Right forelimb (tissue), 1 donor: ENCODE measurements around the gene RIMS3.
A peak's percentile ranks its signal among the peaks of the same experiment; 100 is the strongest.
"Not testable (repeated sequence)": the region's sequence is repeated elsewhere in the genome, so short reads cannot be mapped to it uniquely, and the experiment has no call there.

Source experiments
- DNase-seq: peaks from one replicate; pipeline ENCODE4 v3.0.0-alpha.2; 2018

RIMS3 gene

DNA sequence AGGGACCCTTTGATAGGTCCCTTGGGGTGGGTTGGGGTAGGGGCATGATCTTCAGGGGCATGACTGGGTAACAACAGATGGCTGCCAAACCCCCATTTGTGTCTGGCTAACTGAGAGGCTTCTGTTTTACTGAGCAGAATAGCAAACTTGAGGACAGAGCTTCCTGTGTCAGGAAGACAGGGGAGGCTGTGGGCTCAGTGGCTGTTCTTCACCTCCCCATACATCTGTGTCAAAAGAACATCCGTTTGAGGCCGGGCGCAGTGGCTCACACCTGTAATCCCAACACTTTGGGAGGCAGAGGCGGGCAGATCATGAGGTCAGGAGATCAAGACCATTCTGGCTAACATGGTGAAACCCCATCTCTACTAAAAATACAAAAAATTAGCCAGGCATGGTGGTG is 35.9 kb downstream of the RIMS3 start:
- not testable (repeated sequence) for DNase-seq

DNA sequence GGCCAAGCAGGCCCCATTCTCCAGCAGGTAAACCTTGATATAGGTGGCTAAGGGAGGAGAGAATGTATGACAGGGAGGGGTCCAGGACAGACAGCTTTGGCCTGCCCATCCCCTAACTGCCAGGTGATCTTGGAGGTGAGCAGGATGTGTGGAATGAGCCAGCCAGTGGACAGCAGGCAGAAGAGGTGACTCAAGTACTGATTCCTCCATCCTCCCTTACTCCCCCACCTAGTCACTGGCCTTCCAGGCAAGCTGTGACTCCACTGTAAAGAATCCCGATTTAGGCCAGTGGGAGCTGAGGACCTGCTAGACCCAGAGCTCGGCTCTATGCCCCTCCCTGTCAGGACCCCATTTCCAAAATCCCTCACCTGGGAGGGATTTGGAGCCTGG is 36.6 kb downstream of the RIMS3 start:
- no peak for DNase-seq

DNA sequence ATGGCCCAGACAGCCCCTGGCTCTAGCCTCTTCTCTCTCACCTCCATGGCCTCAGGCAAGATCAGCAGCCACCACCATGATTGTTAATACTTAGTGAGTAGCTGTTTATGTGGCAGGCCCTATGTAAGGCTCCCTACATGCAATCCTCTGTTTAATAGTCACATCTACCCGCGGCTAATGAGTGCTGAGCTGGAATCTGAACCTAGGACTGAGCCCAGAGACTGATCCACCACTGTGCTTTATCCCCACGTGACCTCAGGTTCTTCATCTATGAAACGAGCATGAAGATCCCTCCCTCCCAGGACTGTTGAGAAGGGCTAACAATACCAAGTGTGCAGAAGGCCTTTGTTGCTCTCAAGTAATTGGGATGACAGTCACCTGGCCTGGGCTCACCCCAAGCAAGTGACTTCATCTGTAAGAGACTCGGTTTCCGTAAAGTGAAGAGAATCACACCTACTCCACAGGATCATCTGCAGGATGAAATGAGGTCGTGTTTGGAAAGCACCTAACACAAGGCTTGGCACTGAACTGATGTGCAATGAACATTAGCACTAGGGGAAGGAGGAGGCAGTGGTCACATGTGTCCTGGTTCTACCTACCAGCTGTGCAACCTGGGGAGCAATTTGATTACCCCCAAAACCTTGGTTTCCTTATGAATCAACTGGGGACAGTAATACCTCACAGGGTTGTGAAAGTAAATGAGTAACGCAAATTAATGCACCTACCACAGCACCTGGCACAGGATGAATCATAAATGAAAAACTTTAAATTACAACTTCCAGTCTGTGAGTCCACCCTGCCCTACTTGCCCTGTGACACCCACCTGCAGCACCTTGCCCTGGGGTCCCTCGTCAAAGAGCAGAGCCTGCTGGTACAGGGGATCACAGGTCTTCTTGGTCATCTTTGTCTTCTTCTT is 37.2 kb downstream of the RIMS3 start:
- DNase-seq = no peak

DNA sequence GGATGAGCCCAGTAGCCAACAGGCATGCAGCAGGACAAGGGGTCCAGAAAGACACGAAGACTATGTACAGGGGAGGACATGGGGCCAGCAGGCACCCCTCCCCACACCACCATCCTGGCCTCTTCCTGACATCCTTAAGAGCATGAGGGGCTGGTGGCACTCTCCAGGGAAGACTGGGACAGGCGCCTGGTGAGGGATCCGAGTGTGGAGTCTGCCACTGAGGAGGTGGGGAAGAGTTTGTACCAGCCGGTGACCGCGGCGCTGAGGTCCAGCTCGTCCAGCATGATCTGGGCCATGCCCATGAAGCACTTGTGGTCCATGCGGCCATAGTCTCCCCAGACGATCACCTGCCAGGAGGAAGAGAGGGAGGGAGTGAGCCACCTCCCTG is 39.1 kb downstream of the RIMS3 start:
- DNase-seq = no peak

GRCh38 chr1:40625476-40626382 is 39.8 kb downstream of the RIMS3 start:
- no peak for DNase-seq

- no peak for DNase-seq
Measured at GRCh38 chr1:40625076-40625475, 40.4 kb downstream of the RIMS3 start.

- no peak for DNase-seq
Measured at GRCh38 chr1:40622936-40623629, 42.4 kb downstream of the RIMS3 start.

DNA sequence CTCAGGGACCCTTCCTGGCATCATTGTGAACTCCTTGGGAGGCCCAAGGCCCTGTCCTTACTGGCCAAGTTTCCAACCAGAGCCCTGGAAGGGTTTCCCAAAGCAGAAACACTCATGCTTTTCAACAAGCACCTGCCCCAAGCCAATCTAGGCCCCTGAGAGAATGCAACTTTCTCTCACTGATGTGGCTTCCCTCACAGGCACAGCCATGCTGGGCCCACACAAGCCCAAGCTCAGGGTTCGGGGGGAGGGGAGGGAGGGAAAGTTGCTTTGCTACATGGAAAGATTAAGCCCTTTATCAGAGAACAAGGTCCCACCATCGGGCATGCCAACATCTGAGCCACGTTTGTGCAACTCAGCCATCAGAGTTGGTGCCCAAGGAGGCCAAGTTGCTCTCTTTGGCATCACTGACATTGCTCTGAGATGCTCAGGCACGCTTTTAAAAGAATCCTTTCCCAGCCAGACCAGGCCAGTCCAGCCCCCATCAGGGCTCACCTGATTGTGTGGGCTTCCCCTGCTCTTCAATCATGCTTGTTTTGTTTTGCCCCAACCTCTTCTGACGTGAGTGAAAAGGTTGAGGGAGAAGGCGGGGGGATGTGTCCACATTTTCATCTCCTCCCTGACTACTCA is 43.5 kb downstream of the RIMS3 start:
- DNase-seq = no peak

DNA sequence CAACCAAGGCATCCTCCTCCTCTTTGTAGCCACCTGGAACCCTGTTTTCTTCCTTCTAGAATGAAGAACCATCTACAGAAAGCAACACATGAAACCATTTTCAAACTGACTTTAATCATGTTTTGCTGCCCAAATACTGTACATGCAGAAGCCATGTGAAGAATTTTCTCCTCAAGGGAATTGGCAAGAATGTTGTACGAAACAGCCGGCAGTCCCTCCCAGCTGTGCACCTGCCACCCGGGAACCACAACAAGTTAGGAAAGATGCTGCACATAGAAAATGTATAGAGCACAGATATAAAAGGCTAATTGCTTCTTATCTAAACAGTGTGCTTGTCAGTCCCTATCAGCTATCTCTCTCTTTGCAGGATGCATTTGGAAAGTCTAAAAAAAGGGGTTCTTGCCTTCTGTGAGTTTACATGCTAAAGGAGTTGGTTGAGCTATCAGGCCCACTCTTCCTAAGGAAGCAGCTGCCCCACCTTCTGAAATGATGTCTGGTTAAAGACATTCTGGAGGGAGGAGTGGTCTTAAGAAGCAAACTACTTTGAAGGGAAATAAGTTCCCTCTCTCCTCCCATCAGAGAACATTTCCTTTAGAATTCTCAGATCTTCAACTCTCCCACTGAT is 44.8 kb downstream of the RIMS3 start:
- DNase-seq = no peak

GRCh38 chr1:40620150-40620549 is 45.3 kb downstream of the RIMS3 start:
- DNase-seq = no peak

- DNase-seq = no peak
Measured at GRCh38 chr1:40618108-40618507, 47.4 kb downstream of the RIMS3 start.

GRCh38 chr1:40612345-40612831 is 53.1 kb downstream of the RIMS3 start:
- DNase-seq = peak; percentile 71

GRCh38 chr1:40610156-40610555 is 55.3 kb downstream of the RIMS3 start:
- no peak for DNase-seq

DNA sequence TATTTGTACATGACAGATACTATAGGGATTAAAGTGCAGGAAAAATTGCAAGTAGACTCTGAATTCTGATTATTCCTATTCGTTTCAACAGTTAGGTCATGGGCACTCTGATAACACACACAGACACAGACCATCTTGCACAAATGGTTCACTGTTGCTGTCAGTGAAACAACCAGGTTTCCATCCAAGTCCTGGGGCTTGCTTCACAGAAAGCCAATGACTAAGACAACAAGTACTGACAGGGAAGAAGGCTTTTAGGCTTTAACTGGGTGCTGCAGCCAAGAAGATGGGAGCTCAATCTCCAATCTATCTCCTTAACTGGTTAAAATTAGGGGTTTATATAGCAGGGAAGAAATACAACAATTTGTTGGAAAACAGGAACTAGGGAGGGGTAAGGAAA is 57.6 kb downstream of the RIMS3 start:
- no peak for DNase-seq

DNA sequence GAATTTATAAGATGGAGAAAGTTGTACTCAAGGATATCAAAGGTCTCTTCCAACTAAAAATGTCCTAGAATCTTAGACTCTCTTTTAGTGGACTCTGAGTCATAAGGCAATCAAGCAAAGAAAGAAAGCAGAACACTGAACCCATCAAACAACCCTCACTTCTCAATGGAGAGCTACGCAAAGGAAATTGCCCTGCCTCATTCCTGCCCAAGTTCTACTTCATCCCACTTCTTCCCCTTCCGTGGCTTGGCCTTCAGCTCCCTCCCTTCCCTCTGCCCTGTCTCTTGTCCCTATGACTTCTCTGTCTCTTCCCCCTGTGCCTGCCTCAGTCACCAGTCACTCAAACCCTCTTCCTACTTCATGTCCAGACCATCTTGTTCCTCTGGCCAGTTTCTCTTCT is 58.5 kb downstream of the RIMS3 start:
- no peak for DNase-seq

DNA sequence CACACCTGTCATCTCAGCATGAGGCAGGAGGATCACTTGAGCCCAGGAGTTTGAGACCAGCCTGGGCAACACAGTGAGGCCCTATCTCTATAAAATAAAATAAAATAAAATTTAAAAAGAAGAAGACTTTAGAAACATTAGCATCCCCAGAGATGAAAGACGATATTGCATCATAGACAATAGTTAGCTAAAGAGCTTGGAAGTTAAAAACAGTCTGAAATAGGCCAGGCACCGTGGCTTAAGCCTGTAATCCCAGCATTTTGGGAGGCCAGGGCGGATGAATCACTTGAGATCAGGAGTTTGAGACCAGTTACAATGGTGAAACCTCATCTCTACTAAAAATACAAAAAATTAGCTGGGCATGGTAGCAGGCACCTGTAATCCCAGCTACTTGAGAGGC is 59.3 kb downstream of the RIMS3 start:
- no peak for DNase-seq

- no peak for DNase-seq
Measured at GRCh38 chr1:40599926-40600325, 65.6 kb downstream of the RIMS3 start.

DNA sequence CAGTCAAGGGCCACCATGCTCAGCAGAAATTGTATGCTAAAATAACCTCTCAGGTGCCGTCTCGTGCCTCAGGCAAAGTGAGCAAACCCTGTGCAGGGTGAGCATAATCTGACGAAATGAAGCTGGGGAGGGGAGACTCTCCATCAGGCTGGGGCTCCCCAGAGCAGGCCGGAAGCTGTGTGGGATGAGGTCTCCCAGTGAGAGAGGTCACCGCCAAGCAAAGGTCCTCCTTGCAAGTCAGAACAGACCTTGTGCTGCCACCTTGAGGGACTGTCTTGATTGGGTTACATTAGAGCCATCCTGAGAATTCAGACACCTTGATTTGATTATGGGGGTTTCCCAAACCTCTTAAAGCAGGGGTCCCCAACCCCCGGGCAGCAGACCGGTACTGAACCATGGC is 69.9 kb downstream of the RIMS3 start:
- no peak for DNase-seq

DNA sequence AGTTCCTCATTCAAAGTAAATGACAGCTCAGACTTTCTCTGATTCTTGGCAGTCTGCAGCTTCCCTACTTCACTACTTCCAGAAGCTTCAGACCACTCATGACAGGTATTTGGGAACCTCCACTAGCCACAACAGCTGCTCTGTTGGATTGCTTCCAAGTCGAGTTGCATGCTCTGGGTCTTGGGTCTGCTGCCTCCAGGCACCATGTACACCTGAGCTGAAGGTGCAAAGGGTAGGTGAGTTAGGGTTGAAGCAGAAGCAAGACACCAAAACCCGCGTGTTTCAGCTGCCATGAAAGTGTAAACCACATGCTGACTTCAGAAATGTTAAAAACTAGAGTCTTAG is 71.3 kb downstream of the RIMS3 start:
- DNase-seq = no peak

DNA sequence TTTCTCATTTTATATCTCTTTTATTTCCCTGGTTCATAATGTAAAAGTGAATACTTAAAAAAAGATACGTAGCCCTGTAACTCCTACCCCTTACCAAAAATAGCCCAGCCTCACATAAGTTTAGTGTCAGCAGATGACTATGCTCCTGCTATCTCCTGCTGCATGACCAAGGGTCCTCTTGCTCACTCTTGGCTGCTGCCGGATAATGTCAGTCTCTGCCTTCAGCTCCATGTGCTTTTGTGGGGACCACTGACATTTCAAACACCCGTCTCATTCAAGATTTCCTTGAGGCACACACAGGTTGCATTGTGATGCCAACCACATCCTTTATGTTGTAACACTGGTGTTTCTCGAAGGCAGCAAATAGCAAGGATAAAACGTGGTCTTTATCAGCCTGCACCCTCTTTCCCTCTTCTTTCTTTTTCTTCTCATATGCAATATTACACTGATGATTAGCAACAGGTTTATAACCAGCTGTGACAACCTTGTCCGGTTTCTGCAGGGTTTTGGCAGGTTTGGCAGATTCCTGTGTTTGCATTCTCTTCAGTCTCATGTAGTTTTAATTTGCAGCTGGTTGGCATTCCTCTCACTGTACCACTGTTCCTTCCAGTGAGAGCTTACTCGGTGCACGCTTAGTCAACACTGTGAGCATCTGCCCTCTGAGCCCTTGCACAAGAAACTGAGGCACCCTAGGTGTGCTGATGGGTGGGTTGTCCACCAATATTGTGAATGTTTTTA is 71.9 kb downstream of the RIMS3 start:
- no peak for DNase-seq

DNA sequence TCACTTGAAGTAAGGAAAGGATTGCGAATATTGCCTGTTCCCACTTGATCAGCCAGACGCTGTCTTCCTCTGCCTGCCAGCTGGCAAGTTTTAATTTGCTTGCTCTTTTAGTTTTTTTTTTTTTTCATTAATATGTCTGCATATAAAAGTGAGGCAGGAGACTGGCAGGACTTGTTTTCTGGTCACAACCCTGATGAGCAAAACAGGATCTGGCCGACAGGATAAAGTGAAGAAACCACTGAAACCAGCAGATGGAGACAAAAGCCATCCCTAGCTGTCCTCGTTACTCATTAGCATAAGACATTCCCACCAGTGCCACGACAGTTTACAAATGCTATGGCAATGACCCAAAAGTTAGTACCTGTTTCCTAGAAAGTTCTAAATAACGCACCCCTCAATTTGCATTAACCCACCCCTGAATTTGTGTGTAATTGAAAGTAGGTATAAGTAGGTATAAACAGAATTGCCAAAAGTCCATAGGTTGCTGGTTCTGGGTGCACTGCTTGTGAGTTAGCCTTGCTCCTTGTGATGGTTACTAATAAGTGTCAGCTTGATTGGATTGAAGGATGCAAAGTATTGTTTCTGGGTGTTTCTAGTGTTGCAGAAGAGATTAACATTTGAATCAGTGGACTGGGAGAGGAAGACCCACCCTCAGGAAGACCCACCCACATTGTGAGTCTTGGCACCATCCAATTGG is 73.2 kb downstream of the RIMS3 start:
- peak; percentile 42 for DNase-seq
